SHP77 treated with DMSO at 0.1 percent for 48 hours (cell line): ENCODE results near the gene METTL26.
"Not testable (repeated sequence)": the region's sequence is repeated elsewhere in the genome, so short reads cannot be mapped to it uniquely, and the experiment has no call there.

Experiments used
- DNase-seq: peaks from one replicate; lab custom pipeline; 2025; lab: John Stamatoyannopoulos, UW

METTL26 gene

GRCh38 chr16:625117-625976 lies 10.8 kb downstream of the METTL26 start:
- DNase-seq, result no peak

DNA sequence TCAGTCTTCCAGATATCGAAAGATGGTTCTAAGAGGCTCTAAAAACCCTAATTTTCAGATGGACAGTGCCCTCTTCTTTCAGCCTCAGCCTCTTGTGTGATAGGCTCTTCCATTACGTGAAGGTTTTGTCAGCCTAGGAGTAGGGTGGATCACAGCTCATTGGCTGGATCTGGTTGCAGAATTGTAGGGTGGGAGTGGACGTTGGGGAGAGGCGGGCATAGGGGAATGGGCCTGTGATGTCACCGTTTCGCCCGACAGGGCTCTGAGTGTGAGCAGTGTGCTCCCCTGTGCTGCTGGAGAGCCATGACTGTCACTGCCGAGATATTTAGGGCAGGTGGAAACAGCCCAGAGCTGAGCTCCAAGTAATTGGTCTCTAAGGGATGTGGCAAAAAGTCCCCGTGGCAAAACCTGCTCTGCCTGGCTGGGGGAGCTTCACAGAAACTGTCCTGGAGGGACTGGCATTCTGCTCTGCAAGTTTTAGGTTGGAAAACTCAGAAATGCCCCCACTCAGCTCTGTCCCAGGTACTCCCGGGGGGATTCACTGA lies 11.5 kb downstream of the METTL26 start:
- DNase-seq, result no peak

DNA sequence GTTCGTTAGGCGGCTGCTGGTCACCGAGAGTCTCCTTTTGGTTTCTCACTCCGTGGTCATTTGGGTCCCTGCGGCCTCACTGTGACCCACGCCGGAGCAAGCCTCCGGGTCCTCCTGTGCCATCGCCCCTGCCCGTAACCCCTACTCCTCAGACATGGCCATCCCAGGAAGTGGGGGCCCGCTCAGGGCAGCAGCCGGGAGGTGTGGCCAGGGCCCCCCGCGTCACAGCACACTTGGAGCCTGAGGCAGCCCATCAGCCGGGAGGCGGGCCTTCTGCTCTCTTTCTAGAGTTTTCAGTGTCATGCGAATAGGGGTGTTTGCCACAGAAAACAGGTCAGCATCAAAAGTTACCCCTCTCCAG lies 13.2 kb downstream of the METTL26 start:
- DNase-seq, result no peak

- DNase-seq, result peak; percentile 45
Measured at GRCh38 chr16:621526-622105, 14.5 kb downstream of the METTL26 start.

DNA sequence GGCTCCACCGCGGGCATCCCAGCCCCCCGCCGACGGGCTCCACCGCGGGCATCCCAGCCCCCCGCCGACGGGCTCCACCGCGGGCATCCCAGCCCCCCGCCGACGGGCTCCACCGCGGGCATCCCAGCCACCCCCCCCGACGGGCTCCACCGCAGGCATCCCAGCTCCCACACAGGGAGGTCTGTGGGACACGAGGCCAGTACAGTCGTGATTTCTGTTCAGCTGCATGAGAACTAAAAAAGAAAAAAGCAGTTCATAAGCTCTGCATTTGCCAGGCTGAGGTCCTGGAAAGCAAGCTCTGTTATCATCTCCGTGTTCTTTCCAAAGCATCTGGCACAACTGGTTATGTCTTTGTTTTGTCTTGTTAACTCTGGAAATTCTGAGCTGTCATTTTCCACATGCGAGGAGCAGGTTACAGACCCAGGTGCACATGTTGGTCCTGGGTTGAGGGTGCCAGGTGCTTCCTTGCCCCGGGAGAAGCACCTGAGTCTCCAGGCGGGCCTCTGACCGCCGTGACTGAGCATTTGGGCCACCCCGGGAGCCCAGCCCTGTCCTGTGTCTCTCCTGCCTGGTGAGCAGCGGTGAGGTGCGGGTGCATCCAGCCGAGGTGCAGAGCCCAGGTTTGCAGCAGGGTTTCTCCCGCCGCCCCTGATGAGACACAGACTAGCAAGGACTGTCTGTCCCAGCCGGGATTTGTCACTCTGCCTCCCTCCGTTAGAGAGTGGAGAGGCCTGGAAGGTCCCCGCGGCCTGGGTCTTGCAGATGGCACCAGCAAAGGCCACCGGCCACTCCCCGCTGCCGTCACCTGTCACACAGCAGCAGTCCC lies 15.2 kb downstream of the METTL26 start:
- peak; percentile 56 for DNase-seq

DNA sequence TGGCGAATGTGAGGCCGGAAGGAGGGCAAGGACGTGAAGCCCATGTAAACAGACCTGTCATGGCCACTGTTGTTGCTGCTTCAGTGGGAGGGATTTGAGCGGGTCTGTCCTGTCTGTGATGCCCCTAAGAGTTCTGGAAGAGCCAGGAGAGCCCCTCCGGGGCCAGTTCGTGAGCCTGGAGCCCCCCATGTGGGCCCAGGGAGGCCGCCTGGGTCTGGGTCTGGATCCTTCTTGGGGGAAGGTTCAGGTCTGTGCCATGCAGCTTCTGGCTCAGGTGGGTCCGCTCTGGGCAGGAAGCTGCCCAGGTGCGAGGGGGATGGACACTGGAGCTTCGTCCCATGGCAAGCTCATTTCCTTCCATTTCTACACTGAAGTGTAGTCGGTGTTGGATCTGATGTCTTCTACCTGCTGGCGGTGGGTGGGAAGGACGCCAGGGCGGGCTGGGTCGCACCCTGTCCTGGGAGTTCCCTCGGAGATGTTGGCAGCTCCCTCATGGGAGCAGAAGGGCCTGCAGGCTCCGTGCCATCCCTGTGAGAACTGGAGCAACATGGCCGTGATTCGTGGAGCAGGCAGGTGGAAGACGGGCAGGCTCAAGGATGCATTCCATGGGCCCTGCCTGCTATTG lies 16.5 kb downstream of the METTL26 start:
- no peak for DNase-seq

GRCh38 chr16:617855-618254 lies 18.2 kb downstream of the METTL26 start:
- no peak for DNase-seq

DNA sequence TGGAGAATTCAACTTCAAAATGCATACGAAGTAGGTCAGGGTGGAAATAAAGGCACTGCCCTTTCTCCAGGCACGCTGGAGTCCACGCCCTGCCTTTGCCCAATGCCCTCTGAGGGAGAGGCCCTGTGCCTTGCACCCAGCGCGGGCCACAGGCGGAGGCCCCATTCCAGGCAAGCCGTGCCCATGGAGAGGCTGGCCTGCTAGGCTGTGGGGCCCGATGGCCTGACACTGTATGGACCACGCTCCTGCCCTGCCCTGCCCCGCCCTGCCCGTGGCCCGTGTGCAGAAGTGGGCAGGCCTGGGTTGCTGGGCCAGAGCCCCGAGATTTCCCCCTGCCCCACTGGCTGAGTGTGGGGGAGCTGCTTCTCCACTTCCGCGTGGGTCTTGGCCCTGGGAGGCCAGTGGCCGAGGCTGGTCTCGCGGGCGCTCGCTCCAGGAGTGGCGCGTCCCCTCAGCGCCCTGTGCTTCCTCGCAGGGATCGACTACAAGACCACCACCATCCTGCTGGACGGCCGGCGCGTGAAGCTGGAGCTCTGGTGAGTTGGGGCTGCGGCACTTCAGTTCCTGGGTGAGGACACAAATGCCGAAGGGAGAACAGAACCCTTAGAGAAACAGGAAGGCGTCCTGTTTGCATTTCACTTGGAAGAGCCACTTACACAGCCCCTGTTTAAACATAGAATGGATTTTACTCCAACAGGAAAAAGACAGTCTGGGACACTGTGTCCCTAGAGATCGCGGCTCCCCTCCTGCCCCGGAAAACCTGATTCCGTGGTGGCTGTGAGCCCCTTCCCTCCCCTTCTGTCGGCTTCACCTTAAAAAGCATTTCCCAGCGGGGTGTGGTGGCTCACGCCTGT lies 19.1 kb downstream of the METTL26 start:
- DNase-seq, result no peak

- DNase-seq, result no peak
Measured at GRCh38 chr16:615122-615521, 21.0 kb downstream of the METTL26 start.

DNA sequence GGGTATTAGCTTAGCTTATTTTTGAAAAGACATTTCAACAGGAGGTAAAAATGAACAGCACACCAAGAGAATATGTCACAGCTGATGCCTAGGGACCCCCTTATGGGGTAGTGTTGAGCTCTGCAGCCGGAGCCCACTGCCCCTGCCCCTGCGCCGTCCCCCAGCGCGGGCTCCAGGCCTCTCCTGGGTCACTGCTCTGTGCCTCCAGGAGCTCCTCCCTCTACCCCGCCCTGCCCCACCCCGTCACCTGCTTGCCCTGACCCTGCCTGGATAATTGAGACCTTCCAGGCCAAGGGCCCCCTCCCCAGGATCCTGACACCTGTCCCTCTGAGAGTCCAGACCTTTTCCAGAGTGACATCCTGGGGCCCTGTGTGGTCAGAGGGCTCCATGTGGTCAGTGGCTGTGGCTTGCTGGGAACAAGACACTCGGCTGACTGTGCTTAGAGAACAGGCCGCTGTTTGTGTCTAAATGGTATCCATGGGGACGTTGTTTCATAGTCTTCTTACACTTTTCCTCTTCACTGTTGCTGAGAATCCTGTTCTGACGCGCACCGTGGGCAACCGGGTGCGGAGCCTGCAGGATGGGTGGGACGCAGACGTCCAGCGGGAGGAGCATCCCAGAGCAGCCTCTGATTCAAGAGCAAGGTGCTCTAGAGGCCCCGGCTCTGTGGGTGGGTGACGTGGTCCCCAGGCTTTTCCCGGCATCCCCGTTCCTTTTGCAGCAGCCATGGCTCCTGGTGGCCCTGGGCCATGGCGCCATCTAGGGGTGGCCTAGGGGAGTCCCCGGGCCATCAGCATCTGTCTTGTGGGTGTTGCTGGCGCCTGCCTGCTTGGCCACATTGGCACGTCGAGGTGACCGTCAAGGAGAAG lies 25.4 kb downstream of the METTL26 start:
- DNase-seq, result no peak

GRCh38 chr16:609984-610383 lies 26.1 kb downstream of the METTL26 start:
- no peak for DNase-seq

- DNase-seq, result no peak
Measured at GRCh38 chr16:609316-609715, 26.8 kb downstream of the METTL26 start.

DNA sequence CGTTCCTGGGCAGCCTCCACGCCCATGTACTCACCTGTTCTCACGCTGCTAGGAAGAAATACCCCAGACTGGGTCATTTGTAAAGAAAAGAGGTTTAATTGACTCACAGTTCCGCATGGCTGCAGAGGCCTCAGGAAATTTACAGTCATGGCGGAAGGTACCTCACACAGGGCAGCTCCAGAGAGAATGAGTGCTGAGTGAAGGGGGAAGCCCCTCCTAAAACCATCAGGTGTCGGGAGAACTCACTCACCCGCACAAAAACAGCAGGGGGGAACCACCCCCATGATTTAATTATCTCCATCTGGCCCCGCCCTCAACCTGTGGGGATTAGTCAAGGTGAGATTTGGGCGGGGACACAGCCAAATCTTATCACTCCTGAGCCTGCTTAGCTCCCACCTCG lies 28.1 kb downstream of the METTL26 start:
- no peak for DNase-seq

DNA sequence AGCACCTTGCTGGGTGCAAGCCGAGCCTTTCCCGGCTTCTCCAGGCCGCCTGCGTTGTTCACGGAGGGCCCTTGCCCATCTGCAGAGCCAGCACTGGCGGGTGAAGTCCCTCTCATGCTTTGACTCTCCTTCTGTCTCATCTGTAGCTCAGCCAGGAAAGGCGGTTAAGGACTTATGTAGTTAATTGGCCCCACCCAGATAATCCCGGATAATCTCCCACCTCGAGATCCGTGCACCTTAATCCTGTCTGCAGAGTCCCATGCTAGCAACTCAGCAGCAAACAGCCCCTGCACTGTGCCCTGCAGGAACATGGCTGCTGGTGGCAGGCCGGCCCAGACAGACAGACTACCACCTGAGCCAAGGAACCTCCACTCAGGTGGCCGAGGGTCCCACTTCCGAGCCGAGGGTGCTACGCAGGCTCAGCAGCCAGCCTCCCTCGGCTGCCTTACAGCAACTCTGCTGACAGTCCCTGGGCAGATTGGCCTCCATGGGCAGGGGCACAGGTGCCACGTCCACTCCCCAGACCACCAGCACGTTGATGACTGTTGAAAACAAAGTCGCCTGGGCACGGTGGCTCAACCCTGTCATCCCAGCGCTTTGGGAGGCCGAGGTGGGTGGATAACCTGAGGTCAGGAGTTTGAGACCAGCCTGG lies 29.3 kb downstream of the METTL26 start:
- DNase-seq, result no peak

DNA sequence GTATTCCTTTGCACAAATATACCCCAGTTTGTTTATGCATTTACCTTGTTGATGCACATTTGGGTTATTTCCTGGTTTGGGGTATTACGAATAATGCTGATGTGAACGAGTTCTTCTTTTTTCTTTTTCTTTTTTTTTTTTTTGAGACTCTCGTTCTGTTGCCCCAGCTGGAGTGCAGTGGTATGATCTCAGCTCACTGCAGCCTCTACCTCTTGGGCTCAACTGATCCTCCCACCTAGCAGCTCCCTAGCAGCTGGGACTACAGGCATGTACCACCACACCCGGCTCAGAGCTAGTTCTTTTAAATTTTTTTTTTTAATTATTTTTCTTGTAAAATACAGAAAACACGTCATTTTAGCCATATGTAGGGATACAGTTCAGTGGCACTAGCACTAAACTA lies 32.2 kb downstream of the METTL26 start:
- DNase-seq, result no peak

GRCh38 chr16:600781-601180 lies 35.3 kb downstream of the METTL26 start:
- DNase-seq, result no peak

- DNase-seq, result no peak
Measured at GRCh38 chr16:598823-599739, 37.0 kb downstream of the METTL26 start.

- DNase-seq, result not testable (repeated sequence)
Measured at GRCh38 chr16:597655-598054, 38.5 kb downstream of the METTL26 start.

GRCh38 chr16:596736-597060 lies 39.4 kb downstream of the METTL26 start:
- DNase-seq, result no peak
